ENCODE results near the gene NFKBIZ.

DNA sequence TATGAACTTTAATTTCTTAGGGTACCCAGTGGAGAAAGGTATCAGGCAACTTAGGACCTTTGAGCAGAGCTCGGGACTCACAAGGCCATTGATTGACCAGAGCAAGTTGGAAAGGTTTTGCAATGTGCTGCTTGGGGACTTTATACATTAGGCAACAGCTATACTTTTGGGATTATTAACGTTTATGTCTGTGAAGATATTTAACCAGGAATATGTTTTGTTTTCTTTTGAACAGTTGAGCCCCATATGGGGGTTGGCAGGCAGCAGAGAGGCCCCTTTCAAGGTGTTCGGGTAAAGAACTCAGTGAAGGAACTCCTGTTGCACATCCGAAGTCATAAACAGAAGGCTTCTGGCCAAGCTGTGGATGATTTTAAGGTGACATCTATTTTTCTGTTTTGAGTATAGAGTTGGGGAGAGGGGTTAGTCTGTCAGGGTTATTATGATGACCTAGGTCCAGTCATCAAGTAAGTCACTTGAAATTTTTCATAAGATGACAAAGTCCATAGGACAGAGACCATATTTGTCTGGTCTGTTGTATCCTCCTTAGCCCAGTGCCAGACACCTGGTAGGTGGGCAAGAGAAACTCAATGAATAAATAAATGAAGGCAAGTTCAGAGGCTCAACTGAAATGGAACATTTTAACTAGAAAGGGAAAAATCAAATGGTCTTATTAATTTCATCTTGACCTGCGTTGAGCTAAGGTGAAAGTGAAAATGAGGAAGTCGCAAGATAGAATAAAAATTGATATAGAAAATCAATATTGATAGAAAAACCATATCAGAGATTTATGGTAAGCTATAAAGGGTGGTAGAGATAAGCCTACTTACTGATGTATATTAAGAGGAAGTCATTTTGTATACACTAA is 2.8 kb downstream of the NFKBIZ start:
- no peak for TF ChIP-seq EZH2phosphoT487 (IDR thresholded peaks at IDR 0.05; ENCODE audit: insufficient read depth, low read depth)
- no peak for TF ChIP-seq EZH2 (IDR thresholded peaks at IDR 0.05; ENCODE audit: insufficient read depth, poor library complexity, severe bottlenecking)

Measured in GM23248 (cell line).